HCT116 (cell line): ENCODE results near the gene MERTK. TPM values are rescaled to one million over a fixed set of nuclear protein-coding genes. Genes with fewer than 3 reads are reported as not detected.

ENCODE experiments used
- ATAC-seq: fragments of 200-7000 bp; cut with Tn5 transposase; 2 replicates; pipeline ENCODE4 v1.9.1; 2020; ENCODE audit warnings: mild to moderate bottlenecking, moderate library complexity
- BruUV-seq: library from RNA; stranded (reverse); fragments of 400-500 nt; replicated peaks from 2 replicates; lab custom pipeline; 2021; lab: Mats Ljungman, UMichigan
- CTCF ChIA-PET: fragments of 300-600 bp; sonication (Branson Sonifier 250); formaldehyde crosslinking; loops from one replicate; lab custom pipeline; 2021; ENCODE audit warnings: antibody characterized with exemption; lab: Charles Lee
- POLR2A ChIA-PET: fragments of 300-600, 350-600 bp; sonication (Branson Sonifier 250); formaldehyde crosslinking; loops from one replicate; lab custom pipeline; 2021; ENCODE audit warnings: antibody characterized with exemption; lab: Charles Lee
- RAD21 ChIA-PET, 2 experiments: fragments of 300-600 bp; sonication (Branson Sonifier 250); formaldehyde crosslinking; loops; one replicate each; lab custom pipeline; 2023; ENCODE audit warnings: low total read pairs in 2 of 2; ENCODE audit not compliant: uncharacterized antibody in 2 of 2, unreplicated experiment in 2 of 2, low non-redundant PET in 1 of 2; lab: Charles Lee
- DNase-seq: peaks from one replicate; pipeline ENCODE4 v3.0.0-alpha.2; 2010; ENCODE audit warnings: low read depth, low spot score
- H2AFZ ChIP-seq: fragments of 200-600 bp; shearing (Covaris generic), sonication (generic); 2 replicates; pipeline ENCODE4 v1.6.1; 2017; ENCODE audit warnings: low read depth, mixed run types, mixed read lengths, antibody characterized with exemption, low read length; ENCODE audit not compliant: poor library complexity, severe bottlenecking
- H3K27ac ChIP-seq: 2 replicates; pipeline ENCODE4 v1.5.1; 2012; ENCODE audit warnings: low read depth, low read length
- H3K27me3 ChIP-seq: fragments of 200-600 bp; sonication (generic); 2 replicates; pipeline ENCODE4 v1.6.1; 2016; ENCODE audit warnings: mixed run types, low read length, mixed read lengths; ENCODE audit not compliant: insufficient read depth
- H3K36me3 ChIP-seq, 2 experiments: fragments of 200-500 bp in 1 of 2; fragments of 200-600 bp in 1 of 2; sonication (Bioruptor generic) in 1 of 2; sonication (generic) in 1 of 2; 2 replicates each; pipeline versions ENCODE4 v1.5.1 to v1.6.1; 2014 to 2016; ENCODE audit warnings: low read length in 2 of 2, inconsistent platforms in 1 of 2, mixed read lengths in 1 of 2, mixed run types in 1 of 2; ENCODE audit not compliant: insufficient read depth in 2 of 2, control insufficient read depth in 1 of 2
- H3K4me1 ChIP-seq, 2 experiments: fragments of 200-600 bp in 1 of 2; sonication (generic) in 1 of 2; 2 replicates each; pipeline versions ENCODE4 v1.5.1 to v1.6.1; 2012 to 2017; ENCODE audit warnings: low read length in 2 of 2, inconsistent platforms in 1 of 2, mild to moderate bottlenecking in 1 of 2, mixed read lengths in 1 of 2, mixed run types in 1 of 2, moderate library complexity in 1 of 2; ENCODE audit not compliant: insufficient read depth in 2 of 2, control insufficient read depth in 1 of 2
- H3K4me2 ChIP-seq: fragments of 200-600 bp; sonication (generic); 2 replicates; pipeline ENCODE4 v1.6.1; 2017; ENCODE audit warnings: mixed run types, low read length, mixed read lengths
- H3K4me3 ChIP-seq, 2 experiments: fragments of 200-600 bp in 1 of 2; sonication (generic) in 1 of 2; replicated peaks in 1 of 2; 2 replicates each; pipeline ENCODE4 v1.5.1; 2011 to 2016; ENCODE audit warnings: low read length in 2 of 2, control low read depth in 1 of 2, low read depth in 1 of 2, mild to moderate bottlenecking in 1 of 2, mixed read lengths in 1 of 2, mixed run types in 1 of 2
- H3K79me2 ChIP-seq: fragments of 200-600 bp; sonication (generic); 2 replicates; pipeline ENCODE4 v1.6.1; 2017; ENCODE audit warnings: mild to moderate bottlenecking, mixed run types, low read length, moderate library complexity, mixed read lengths; ENCODE audit not compliant: insufficient read depth
- H3K9ac ChIP-seq: fragments of 200-600 bp; sonication (generic); 2 replicates; pipeline ENCODE4 v1.6.1; 2016; ENCODE audit warnings: low read length, mixed read lengths
- H3K9me2 ChIP-seq: fragments of 200-600 bp; sonication (generic), shearing (Covaris generic); 2 replicates; pipeline ENCODE4 v1.6.1; 2017; ENCODE audit warnings: mixed run types, mild to moderate bottlenecking, moderate library complexity; ENCODE audit not compliant: insufficient read depth
- H3K9me3 ChIP-seq, 2 experiments: fragments of 200-500 bp in 1 of 2; fragments of 200-600 bp in 1 of 2; sonication (Bioruptor generic) in 1 of 2; sonication (generic) in 1 of 2; 2 replicates each; pipeline ENCODE4 v1.6.1; 2014 to 2017; ENCODE audit warnings: low read length in 2 of 2, mixed read lengths in 2 of 2, inconsistent platforms in 1 of 2, low read depth in 1 of 2, mild to moderate bottlenecking in 1 of 2, mixed run types in 1 of 2, moderate library complexity in 1 of 2; ENCODE audit not compliant: control insufficient read depth in 1 of 2, insufficient read depth in 1 of 2
- H4K20me1 ChIP-seq: fragments of 200-600 bp; sonication (generic), shearing (Covaris generic); 2 replicates; pipeline ENCODE4 v1.6.1; 2017; ENCODE audit warnings: mixed run types, mild to moderate bottlenecking, moderate library complexity; ENCODE audit not compliant: insufficient read depth
- ATF3 ChIP-seq: IDR thresholded peaks from 2 replicates; pipeline ENCODE4 v1.6.1; 2012
- CBX3 ChIP-seq: IDR thresholded peaks from 2 replicates; pipeline ENCODE4 v1.6.1; 2012; ENCODE audit warnings: low read depth
- CEBPB ChIP-seq: IDR thresholded peaks from 2 replicates; pipeline ENCODE4 v1.6.1; 2012; ENCODE audit warnings: low read depth
- CTCF ChIP-seq, 3 experiments: fragments of 200-600 bp in 1 of 3; sonication (generic) in 1 of 3; IDR thresholded peaks in 2 of 3; conservative IDR thresholded peaks in 1 of 3; 2 replicates each; pipeline ENCODE4 v1.5.1; 2012 to 2017; ENCODE audit warnings: low read depth in 2 of 3, low read length in 2 of 3, antibody characterized with exemption in 1 of 3, borderline replicate concordance in 1 of 3, control low read depth in 1 of 3, mild to moderate bottlenecking in 1 of 3, mixed read lengths in 1 of 3, mixed run types in 1 of 3, moderate library complexity in 1 of 3; ENCODE audit not compliant: insufficient read depth in 1 of 3
- EGR1 ChIP-seq: IDR thresholded peaks from 2 replicates; pipeline ENCODE4 v1.6.1; 2012; ENCODE audit warnings: low read depth
- ELF1 ChIP-seq: IDR thresholded peaks from 2 replicates; pipeline ENCODE4 v1.6.1; 2012; ENCODE audit warnings: low read depth, borderline replicate concordance
- EZH2 ChIP-seq: fragments of 200-600 bp; sonication (generic); IDR thresholded peaks from 2 replicates; pipeline ENCODE4 v1.6.1; 2017; ENCODE audit warnings: antibody characterized with exemption, mixed run types
- FOSL1 ChIP-seq: IDR thresholded peaks from 2 replicates; pipeline ENCODE4 v1.6.1; 2012; ENCODE audit warnings: low read depth
- MAX ChIP-seq: IDR thresholded peaks from 2 replicates; pipeline ENCODE4 v1.6.1; 2012
- POLR2AphosphoS5 ChIP-seq: IDR thresholded peaks from 2 replicates; pipeline ENCODE4 v1.6.1; 2011; ENCODE audit warnings: mild to moderate bottlenecking, low read depth, low read length, moderate library complexity
- SIN3A ChIP-seq: IDR thresholded peaks from 2 replicates; pipeline ENCODE4 v1.6.1; 2012; ENCODE audit warnings: low read depth
- SP1 ChIP-seq: IDR thresholded peaks from 2 replicates; pipeline ENCODE4 v1.6.1; 2012; ENCODE audit warnings: low read depth
- SRF ChIP-seq: IDR thresholded peaks from 2 replicates; pipeline ENCODE4 v1.6.1; 2012; ENCODE audit warnings: low read depth
- ZBTB33 ChIP-seq: IDR thresholded peaks from 2 replicates; pipeline ENCODE4 v1.6.1; 2011; ENCODE audit warnings: mild to moderate bottlenecking, low read length, moderate library complexity; ENCODE audit not compliant: insufficient replicate concordance; ENCODE audit errors: extremely low read depth
- ZFX ChIP-seq: fragments of 450-650 bp; IDR thresholded peaks from 2 replicates; pipeline ENCODE4 v1.6.1; 2017
- intact Hi-C: fragments of 100-400 bp; cut with micrococcal nuclease; formaldehyde crosslinking; loops from 2 replicates; pipeline ENCODE4 v1.10.0; 2022
- total RNA-seq: library from RNA; stranded (reverse); gene quantifications from one replicate; pipeline ENCODE4 v1.2.1, GENCODE V29; 2021; ENCODE audit not compliant: unreplicated experiment

Gene MERTK
- total RNA-seq, 1 experiment from 2014 or later, result 5.7 TPM

- DNase-seq (no peak), ATAC-seq (no peak)
- CTCF ChIA-PET, result interaction anchor here (1.3 kb wide), 1 partner anchor 8 kb away, joined by 3 read pairs; no protein-coding TSS in a partner anchor
- intact Hi-C loops, result no loop called here
- no peak for TF ChIP-seq EZH2
- TF ChIP-seq ZBTB33, result no peak
- TF ChIP-seq CBX3, result no peak
- TF ChIP-seq SP1, result no peak
- no peak for TF ChIP-seq SIN3A
- Histone ChIP-seq H3K9me2 (no peaks in the 10 kb centered on the region), H3K27me3 (no peaks in the 10 kb centered on the region), H4K20me1 (no peaks in the 10 kb centered on the region), H3K4me1 (peaks cover 13 to 24% of the 10 kb centered on the region in 2 experiments), H3K9me3 (no peaks in the 10 kb centered on the region), H2AFZ (peak overlapping the region; percentile 53), H3K4me2 (no peak overlapping the region), H3K27ac (no peak overlapping the region), H3K4me3 (no peak overlapping the region), H3K36me3 (no peaks in the 10 kb centered on the region), H3K79me2 (no peaks in the 10 kb centered on the region), H3K9ac (no peak overlapping the region)
- POLR2A ChIA-PET, result no interaction called here
- BruUV-seq, result no TSS peak
- RAD21 ChIA-PET, result no interaction called here
These were observed 2.4 kb upstream of the MERTK start for GRCh38 chr2:111896024-111896423.

- no peak for ATAC-seq
- H3K4me2 ChIP-seq, result no peak overlapping the region
- no peaks in the 10 kb centered on the region for H3K36me3 ChIP-seq
- H3K79me2 ChIP-seq, result no peaks in the 10 kb centered on the region
- no peak overlapping the region for H3K9ac ChIP-seq
- no peaks in the 10 kb centered on the region for H3K27me3 ChIP-seq
- no peak for DNase-seq
- H3K4me3 ChIP-seq, result no peak overlapping the region
- H3K9me3 ChIP-seq, result no peaks in the 10 kb centered on the region
- no peak overlapping the region for H2AFZ ChIP-seq
- intact Hi-C loops, result no loop called here
- CTCF ChIA-PET, result interaction anchor here (1.3 kb wide), 1 partner anchor 9 kb away, joined by 3 read pairs; no protein-coding TSS in a partner anchor
- no peak overlapping the region for H3K27ac ChIP-seq
- H3K9me2 ChIP-seq, result no peaks in the 10 kb centered on the region
- H4K20me1 ChIP-seq, result no peaks in the 10 kb centered on the region
- BruUV-seq, result no TSS peak
- H3K4me1 ChIP-seq, result peaks cover 14 to 26% of the 10 kb centered on the region in 2 experiments
- RAD21 ChIA-PET, result no interaction called here
- POLR2A ChIA-PET, result no interaction called here
- TF ChIP-seq ZFX (no peak), SRF (no peak), ATF3 (no peak), CBX3 (no peak), POLR2AphosphoS5 (no peak), CTCF (IDR thresholded peaks at IDR 0.05 in 2 of 3, conservative IDR thresholded peaks at IDR 0.05 in 1 of 3; ENCODE audit: borderline replicate concordance in 1 of 3, insufficient read depth in 1 of 3, low read depth in 2 of 3, low read length in 2 of 3) (no peak), CEBPB (no peak), MAX (no peak), ZBTB33 (no peak), EGR1 (no peak), FOSL1 (no peak), ELF1 (no peak)
These were observed 1.8 kb upstream of the MERTK start for GRCh38 chr2:111896576-111896975.
